Kidney (tissue), 22 donors: Measurements from ENCODE around the gene RGS2. TPM values are rescaled to one million over a fixed set of nuclear protein-coding genes. Genes with fewer than 3 reads are reported as not detected.

Experiments used
- DNase-seq, 5 donors: peaks; one replicate each; pipeline ENCODE4 v3.0.0-alpha.2; 2013 to 2020
- FAIRE-seq: peaks from 2 replicates; lab custom pipeline; 2012; peaks lifted over from hg19 to GRCh38; lab: Jason Lieb, UNC
- H3K27ac ChIP-seq, 2 donors: one replicate each; pipeline ENCODE4 v1.7.0; 2013; ENCODE audit warnings: low read depth in 2 of 2, low read length in 2 of 2, inconsistent platforms in 1 of 2
- H3K27me3 ChIP-seq: one replicate; pipeline ENCODE4 v1.7.1; 2013; ENCODE audit warnings: low read length, inconsistent platforms; ENCODE audit not compliant: control insufficient read depth, insufficient read depth
- H3K36me3 ChIP-seq, 3 donors: one replicate each; pipeline versions ENCODE4 v1.7.0 to v1.7.1; 2013; ENCODE audit warnings: low read length in 3 of 3, control low read depth in 1 of 3, inconsistent platforms in 1 of 3; ENCODE audit not compliant: insufficient read depth in 3 of 3, control insufficient read depth in 2 of 3
- H3K4me1 ChIP-seq, 3 donors: one replicate each; pipeline versions ENCODE4 v1.7.0 to v1.7.1; 2013; ENCODE audit warnings: low read length in 3 of 3, inconsistent platforms in 1 of 3, low read depth in 1 of 3; ENCODE audit not compliant: control insufficient read depth in 2 of 3, insufficient read depth in 2 of 3
- H3K4me3 ChIP-seq, 3 donors: one replicate each; pipeline versions ENCODE4 v1.7.0 to v1.8.1; 2013; ENCODE audit warnings: low read length in 3 of 3, control low read depth in 1 of 3, inconsistent platforms in 1 of 3
- H3K9ac ChIP-seq, 3 donors: one replicate each; pipeline versions ENCODE4 v1.7.0 to v1.7.1; 2013; ENCODE audit warnings: low read length in 3 of 3, control low read depth in 1 of 3, inconsistent platforms in 1 of 3
- H3K9me3 ChIP-seq, 3 donors: one replicate each; pipeline versions ENCODE4 v1.7.0 to v1.7.1; 2013; ENCODE audit warnings: low read length in 3 of 3, control low read depth in 1 of 3, inconsistent platforms in 1 of 3; ENCODE audit not compliant: control insufficient read depth in 2 of 3, insufficient read depth in 1 of 3
- intact Hi-C: fragments of 100-400 bp; cut with DNase I; formaldehyde crosslinking; loops from one replicate; pipeline ENCODE4 v1.11.1; 2022
- long read RNA-seq, 10 donors: library from polyadenylated mRNA in 1 of 10; unstranded in 1 of 10; transcript quantifications; one replicate each; pipeline ENCODE4 v2.0.0 and lab custom pipeline, GENCODE V29; 2021 to 2026
- polyA plus RNA-seq: library from polyadenylated mRNA; stranded (reverse); fragments of 350-450 nt; fragmentation: Illumina TruSeq; extraction: RNeasy Lipid Tissue Mini Kit (QIAGEN cat#74804); gene quantifications from one replicate; pipeline ENCODE4 v1.2.3, GENCODE V29; 2014; ENCODE audit warnings: low read depth, low replicate concordance; ENCODE audit not compliant: insufficient read depth
- total RNA-seq: library from RNA; stranded (reverse); fragmentation: NEBNext Ultra II Directional; extraction: Animal tissue kit (Norgen Biotek cat#: 25700); gene quantifications from one replicate; pipeline ENCODE4 v1.2.1, GENCODE V29; 2021
- TF ChIP-seq, protein P1 (sequence below): IDR thresholded peaks from 3 replicates; pipeline ENCODE4 v1.5.1; 2012; ENCODE audit warnings: mild to moderate bottlenecking, moderate library complexity, borderline replicate concordance; ENCODE audit not compliant: insufficient read depth; ENCODE audit errors: extremely low read depth
- donor health status: control.
- donor health status: control.
- donor health status: control.
- donor health status: control.
- donor health status: control.
- donor health status: DM: yes; HTN: yes; CAD: no.
- donor health status: Normal renal cell carcinoma (clear cell type).

The RGS2 gene
- total RNA-seq (51.2 TPM), polyA plus RNA-seq (85.1 TPM)
- long read RNA-seq, donor 1, transcript RGS2-201 (5 exons, 1,354 nt) = major isoform, 8 of 8 reads
- long read RNA-seq, donor 1, partial matches to known transcripts = 0 of 8 reads
- long read RNA-seq, donor 1, other reads (novel, unspliced or antisense) = 0 of 8 reads
- long read RNA-seq, donor 2, transcript RGS2-201 (5 exons, 1,354 nt) = major isoform, 20 of 26 reads
- long read RNA-seq, donor 2, partial matches to known transcripts = 6 of 26 reads
- long read RNA-seq, donor 2, other reads (novel, unspliced or antisense) = 0 of 26 reads
- long read RNA-seq, donor 3, transcript RGS2-201 (5 exons, 1,354 nt) = major isoform, 30 of 39 reads
- long read RNA-seq, donor 3, partial matches to known transcripts = 7 of 39 reads
- long read RNA-seq, donor 3, other reads (novel, unspliced or antisense) = 0 of 39 reads
- long read RNA-seq, donor 4, transcript RGS2-201 (5 exons, 1,354 nt) = major isoform, 8 of 8 reads
- long read RNA-seq, donor 4, partial matches to known transcripts = 0 of 8 reads
- long read RNA-seq, donor 4, other reads (novel, unspliced or antisense) = 0 of 8 reads
- long read RNA-seq, donor 5, partial matches to known transcripts = 0 of 2 reads
- long read RNA-seq, donor 5, other reads (novel, unspliced or antisense) = 0 of 2 reads
- long read RNA-seq, donor 6, transcript RGS2-201 (5 exons, 1,354 nt) = major isoform, 23 of 31 reads
- long read RNA-seq, donor 6, partial matches to known transcripts = 8 of 31 reads
- long read RNA-seq, donor 6, other reads (novel, unspliced or antisense) = 0 of 31 reads
- long read RNA-seq, donor 7, partial matches to known transcripts = 2 of 6 reads
- long read RNA-seq, donor 7, other reads (novel, unspliced or antisense) = 0 of 6 reads
- long read RNA-seq, donor 8, transcript RGS2-201 (5 exons, 1,354 nt) = major isoform, 12 of 19 reads
- long read RNA-seq, donor 8, partial matches to known transcripts = 5 of 19 reads
- long read RNA-seq, donor 8, other reads (novel, unspliced or antisense) = 0 of 19 reads
- long read RNA-seq, donor 9, partial matches to known transcripts = 5 of 9 reads
- long read RNA-seq, donor 9, other reads (novel, unspliced or antisense) = 0 of 9 reads
- long read RNA-seq, donor 10, transcript RGS2-201 (5 exons, 1,354 nt) = major isoform, 18 of 18 reads
- long read RNA-seq, donor 10, partial matches to known transcripts = 0 of 18 reads
- long read RNA-seq, donor 10, other reads (novel, unspliced or antisense) = 0 of 18 reads

- DNase-seq (peak; percentile 94 to 97 (median 97)), FAIRE-seq (peak; percentile 8)
- Histone ChIP-seq H3K9ac (peak within 1 kb of the TSS; percentile 84 to 97 (median 87)), H3K9me3 (no peaks in the 10 kb centered on the region), H3K4me1 (peaks cover 0 to 7% (median 0%) of the 10 kb centered on the region in 3 donors), H3K4me3 (peak within 1 kb of the TSS; percentile 85 to 98 (median 92)), H3K27ac (peak within 1 kb of the TSS; percentile 64 to 91), H3K36me3 (peaks cover 0 to 5% (median 0%) of the 10 kb centered on the region in 3 donors), H3K27me3 (no peaks in the 10 kb centered on the region)
- intact Hi-C loops = loop anchor here (10.0 kb wide), 1 partner anchor 206 kb away; no protein-coding TSS in a partner anchor
- TF ChIP-seq, protein P1, sequence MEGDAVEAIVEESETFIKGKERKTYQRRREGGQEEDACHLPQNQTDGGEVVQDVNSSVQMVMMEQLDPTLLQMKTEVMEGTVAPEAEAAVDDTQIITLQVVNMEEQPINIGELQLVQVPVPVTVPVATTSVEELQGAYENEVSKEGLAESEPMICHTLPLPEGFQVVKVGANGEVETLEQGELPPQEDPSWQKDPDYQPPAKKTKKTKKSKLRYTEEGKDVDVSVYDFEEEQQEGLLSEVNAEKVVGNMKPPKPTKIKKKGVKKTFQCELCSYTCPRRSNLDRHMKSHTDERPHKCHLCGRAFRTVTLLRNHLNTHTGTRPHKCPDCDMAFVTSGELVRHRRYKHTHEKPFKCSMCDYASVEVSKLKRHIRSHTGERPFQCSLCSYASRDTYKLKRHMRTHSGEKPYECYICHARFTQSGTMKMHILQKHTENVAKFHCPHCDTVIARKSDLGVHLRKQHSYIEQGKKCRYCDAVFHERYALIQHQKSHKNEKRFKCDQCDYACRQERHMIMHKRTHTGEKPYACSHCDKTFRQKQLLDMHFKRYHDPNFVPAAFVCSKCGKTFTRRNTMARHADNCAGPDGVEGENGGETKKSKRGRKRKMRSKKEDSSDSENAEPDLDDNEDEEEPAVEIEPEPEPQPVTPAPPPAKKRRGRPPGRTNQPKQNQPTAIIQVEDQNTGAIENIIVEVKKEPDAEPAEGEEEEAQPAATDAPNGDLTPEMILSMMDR = peak; percentile 1
These were observed at the start of gene RGS2 for GRCh38 chr1:192808518-192809306. Gene RGS2, plus strand, starts transcription at chr1:192809039. Its CDS starts 33 bp downstream, at chr1:192809072.

DNA sequence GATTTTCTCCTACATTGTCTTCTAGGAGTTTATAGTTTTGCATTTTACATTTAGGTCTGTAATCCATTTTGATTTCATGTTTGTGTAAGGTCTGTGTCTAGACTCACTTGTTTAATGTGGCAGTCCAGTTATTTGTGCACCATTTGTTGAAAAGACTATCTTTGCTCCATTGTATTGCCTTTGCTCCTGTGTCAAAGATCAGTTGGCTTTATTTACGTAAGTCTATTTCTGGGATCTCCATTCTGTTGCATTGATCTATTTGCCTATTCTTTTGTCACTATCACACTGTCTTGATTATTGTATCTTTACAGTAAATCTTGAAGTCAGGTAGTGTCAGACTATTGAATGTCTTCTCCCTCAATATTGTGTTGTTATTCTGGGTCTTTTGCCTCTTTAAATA lies 49.7 kb upstream of the RGS2 start:
- no peaks in the 10 kb centered on the region for H3K4me1 ChIP-seq
- intact Hi-C loops = no loop called here
- H3K4me3 ChIP-seq = no peak overlapping the region
- H3K9me3 ChIP-seq = no peaks in the 10 kb centered on the region
- TF ChIP-seq, protein P1 = no peak
- no peaks in the 10 kb centered on the region for H3K27me3 ChIP-seq
- DNase-seq = no peak
- no peak overlapping the region for H3K27ac ChIP-seq
- FAIRE-seq = no peak
- H3K36me3 ChIP-seq = no peaks in the 10 kb centered on the region
- no peak overlapping the region for H3K9ac ChIP-seq

DNA sequence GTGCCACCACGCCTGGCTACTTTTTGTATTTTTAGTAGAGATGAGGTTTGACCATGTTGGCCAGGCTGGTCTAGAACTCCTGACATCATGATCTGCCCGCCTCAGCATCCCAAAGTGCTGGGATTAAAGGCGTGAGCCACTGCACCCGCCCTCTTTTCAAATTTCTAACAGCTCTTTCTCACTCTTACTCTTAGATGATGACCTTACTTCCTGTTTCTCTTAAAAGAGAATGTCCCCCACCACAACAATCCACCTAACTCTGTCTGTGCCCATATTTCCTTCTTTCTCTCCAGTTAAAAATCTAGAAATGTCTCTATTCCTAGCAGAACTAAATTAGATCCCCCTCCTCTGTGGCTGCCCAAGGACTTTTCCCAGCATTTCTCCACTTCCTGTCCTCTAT lies 46.6 kb upstream of the RGS2 start:
- no peaks in the 10 kb centered on the region for H3K9me3 ChIP-seq
- no peak overlapping the region for H3K4me3 ChIP-seq
- DNase-seq (no peak), FAIRE-seq (no peak)
- no peaks in the 10 kb centered on the region for H3K36me3 ChIP-seq
- H3K9ac ChIP-seq = no peak overlapping the region
- no peaks in the 10 kb centered on the region for H3K4me1 ChIP-seq
- TF ChIP-seq, protein P1 = no peak
- H3K27me3 ChIP-seq = no peaks in the 10 kb centered on the region
- intact Hi-C loops = no loop called here
- H3K27ac ChIP-seq = no peak overlapping the region
